ENCODE results near the gene GPALPP1.

Gene GPALPP1

GRCh38 chr13:44969551-44970484 is 19.5 kb upstream of the GPALPP1 start:
- FAIRE-seq (peak; percentile 31), DNase-seq (ENCODE audit: insufficient read length, low spot score) (no peak)
- TF ChIP-seq TAF1 (IDR thresholded peaks at IDR 0.05; ENCODE audit: low read depth, low read length), result no peak
- TF ChIP-seq POU2F2 (IDR thresholded peaks at IDR 0.05; ENCODE audit: low read depth, low read length), result no peak
- TF ChIP-seq SPI1 (IDR thresholded peaks at IDR 0.05; ENCODE audit: low read depth, low read length), result no peak
- no peak for TF ChIP-seq POLR2A (IDR thresholded peaks at IDR 0.05; ENCODE audit: low read depth, low read length)
- no peak for TF ChIP-seq PAX5 (IDR thresholded peaks at IDR 0.05; ENCODE audit: insufficient read depth, low read length, severe bottlenecking)
- TF ChIP-seq POLR2AphosphoS5 (IDR thresholded peaks at IDR 0.05; ENCODE audit: low read depth, low read length), result no peak

- DNase-seq (ENCODE audit: insufficient read length, low spot score) (no peak), FAIRE-seq (peak; percentile 84)
- TF ChIP-seq POLR2A (IDR thresholded peaks at IDR 0.05; ENCODE audit: low read depth, low read length) (no peak), POU2F2 (IDR thresholded peaks at IDR 0.05; ENCODE audit: low read depth, low read length) (peak; percentile 95)
Observed at GRCh38 chr13:44971656-44972595, 17.4 kb upstream of the GPALPP1 start.

GRCh38 chr13:44972956-44973581 is 16.3 kb upstream of the GPALPP1 start:
- DNase-seq (ENCODE audit: insufficient read length, low spot score) (no peak), FAIRE-seq (no peak)
- TF ChIP-seq PAX5 (IDR thresholded peaks at IDR 0.05; ENCODE audit: insufficient read depth, low read length, severe bottlenecking) (no peak), POLR2A (IDR thresholded peaks at IDR 0.05; ENCODE audit: low read depth, low read length) (no peak), TAF1 (IDR thresholded peaks at IDR 0.05; ENCODE audit: low read depth, low read length) (no peak), POLR2AphosphoS5 (IDR thresholded peaks at IDR 0.05; ENCODE audit: low read depth, low read length) (no peak)

- no peak for FAIRE-seq
- TF ChIP-seq PAX5 (IDR thresholded peaks at IDR 0.05; ENCODE audit: insufficient read depth, low read length, severe bottlenecking) (peak; percentile 80), TAF1 (IDR thresholded peaks at IDR 0.05; ENCODE audit: low read depth, low read length) (no peak)
- DNase-seq (ENCODE audit: insufficient read length, low spot score), result no peak
Observed at GRCh38 chr13:44974056-44974793, 15.1 kb upstream of the GPALPP1 start.

GRCh38 chr13:44976196-44976595 is 13.1 kb upstream of the GPALPP1 start:
- no peak for FAIRE-seq
- no peak for DNase-seq (ENCODE audit: insufficient read length, low spot score)
- TF ChIP-seq POLR2A (IDR thresholded peaks at IDR 0.05; ENCODE audit: low read depth, low read length) (no peak), POLR2AphosphoS5 (IDR thresholded peaks at IDR 0.05; ENCODE audit: low read depth, low read length) (no peak), POU2F2 (IDR thresholded peaks at IDR 0.05; ENCODE audit: low read depth, low read length) (no peak), TAF1 (IDR thresholded peaks at IDR 0.05; ENCODE audit: low read depth, low read length) (no peak), SPI1 (IDR thresholded peaks at IDR 0.05; ENCODE audit: low read depth, low read length) (no peak), PAX5 (IDR thresholded peaks at IDR 0.05; ENCODE audit: insufficient read depth, low read length, severe bottlenecking) (no peak)

- FAIRE-seq, result no peak
- no peak for DNase-seq (ENCODE audit: insufficient read length, low spot score)
- TF ChIP-seq PAX5 (IDR thresholded peaks at IDR 0.05; ENCODE audit: insufficient read depth, low read length, severe bottlenecking) (no peak), SPI1 (IDR thresholded peaks at IDR 0.05; ENCODE audit: low read depth, low read length) (no peak), TAF1 (IDR thresholded peaks at IDR 0.05; ENCODE audit: low read depth, low read length) (no peak), POLR2AphosphoS5 (IDR thresholded peaks at IDR 0.05; ENCODE audit: low read depth, low read length) (no peak), POU2F2 (IDR thresholded peaks at IDR 0.05; ENCODE audit: low read depth, low read length) (no peak), POLR2A (IDR thresholded peaks at IDR 0.05; ENCODE audit: low read depth, low read length) (no peak)
Observed at GRCh38 chr13:44976949-44977583, 12.3 kb upstream of the GPALPP1 start.

- DNase-seq (ENCODE audit: insufficient read length, low spot score) (no peak), FAIRE-seq (no peak)
- TF ChIP-seq POLR2A (IDR thresholded peaks at IDR 0.05; ENCODE audit: low read depth, low read length), result no peak
- TF ChIP-seq POU2F2 (IDR thresholded peaks at IDR 0.05; ENCODE audit: low read depth, low read length), result no peak
- TF ChIP-seq SPI1 (IDR thresholded peaks at IDR 0.05; ENCODE audit: low read depth, low read length), result no peak
- TF ChIP-seq POLR2AphosphoS5 (IDR thresholded peaks at IDR 0.05; ENCODE audit: low read depth, low read length), result no peak
Observed at GRCh38 chr13:44978328-44978727, 11.0 kb upstream of the GPALPP1 start.

GRCh38 chr13:44989941-44990340 is 603 bp downstream of the GPALPP1 start:
- DNase-seq (ENCODE audit: insufficient read length, low spot score) (peak; percentile 11), FAIRE-seq (no peak)
- TF ChIP-seq POLR2AphosphoS5 (IDR thresholded peaks at IDR 0.05; ENCODE audit: low read depth, low read length), result no peak
- TF ChIP-seq TAF1 (IDR thresholded peaks at IDR 0.05; ENCODE audit: low read depth, low read length), result no peak
- no peak for TF ChIP-seq PAX5 (IDR thresholded peaks at IDR 0.05; ENCODE audit: insufficient read depth, low read length, severe bottlenecking)
- no peak for TF ChIP-seq SPI1 (IDR thresholded peaks at IDR 0.05; ENCODE audit: low read depth, low read length)
- TF ChIP-seq POLR2A (IDR thresholded peaks at IDR 0.05; ENCODE audit: low read depth, low read length), result no peak
- TF ChIP-seq POU2F2 (IDR thresholded peaks at IDR 0.05; ENCODE audit: low read depth, low read length), result no peak
